Upper lobe of left lung (tissue), 6 donors: ENCODE data around the gene IRAK1. TPM values are rescaled to one million over a fixed set of nuclear protein-coding genes. Genes with fewer than 3 reads are reported as not detected.

Experiments
- ATAC-seq, 2 donors: fragments of 200-7000 bp; cut with Tn5 transposase; one replicate each; pipeline ENCODE4 v1.9.1; 2022; ENCODE audit warnings: mild to moderate bottlenecking in 2 of 2, moderate library complexity in 2 of 2; ENCODE audit not compliant: low FRiP score in 2 of 2
- DNase-seq, 2 donors: peaks; one replicate each; pipeline ENCODE4 v3.0.0-alpha.2; 2019 to 2020
- H3K27ac ChIP-seq, 4 donors: fragments of 200-600 bp; sonication (generic); one replicate each; pipeline ENCODE4 v1.5.1; 2016 to 2019
- H3K27me3 ChIP-seq, 4 donors: fragments of 200-600 bp; sonication (generic); one replicate each; pipeline ENCODE4 v1.5.1; 2017 to 2019
- H3K36me3 ChIP-seq, 4 donors: fragments of 200-600 bp; sonication (generic); one replicate each; pipeline ENCODE4 v1.5.1; 2016 to 2019
- H3K4me1 ChIP-seq, 4 donors: fragments of 200-600 bp; sonication (generic); one replicate each; pipeline ENCODE4 v1.5.1; 2018 to 2019
- H3K4me3 ChIP-seq, 4 donors: fragments of 200-600 bp; sonication (generic); one replicate each; pipeline ENCODE4 v1.5.1; 2017 to 2019; ENCODE audit warnings: mild to moderate bottlenecking in 2 of 4, moderate library complexity in 1 of 4
- H3K9me3 ChIP-seq, 4 donors: fragments of 200-600 bp; sonication (generic); one replicate each; pipeline ENCODE4 v1.5.1; 2018 to 2019
- EP300 ChIP-seq, 4 donors: sonication (generic); formaldehyde crosslinking; IDR thresholded peaks; one replicate each; pipeline ENCODE4 v1.5.1; 2017; ENCODE audit warnings: antibody characterized with exemption in 4 of 4, control low read depth in 2 of 4
- POLR2A ChIP-seq, 4 donors: fragments of 450-650 bp; IDR thresholded peaks; one replicate each; pipeline ENCODE4 v1.5.1; 2016 to 2017; ENCODE audit warnings: antibody characterized with exemption in 4 of 4, mild to moderate bottlenecking in 2 of 4
- POLR2AphosphoS5 ChIP-seq, 2 donors: sonication (generic); formaldehyde crosslinking; IDR thresholded peaks; one replicate each; pipeline ENCODE4 v1.5.1; 2017; ENCODE audit warnings: antibody characterized with exemption in 2 of 2
- WGBS, 2 donors: methylation state at CpG; one replicate each; pipeline ENCODE4 v1.1.5; 2017 to 2018; 5-methylcytosine and 5-hydroxymethylcytosine counted together
- total RNA-seq, 6 donors: library from RNA; depleted of rRNA in 4 of 6; stranded (reverse); fragments of >200 nt in 4 of 6; gene quantifications; one replicate each; pipeline versions ENCODE4 v1.1.0 to v1.2.1, GENCODE V29; 2016 to 2021
- TF ChIP-seq, protein P1 (sequence below), 6 experiments: fragments of 450-650 bp in 4 of 6; fragments of 200-600 bp in 2 of 6; sonication (generic) in 2 of 6; IDR thresholded peaks; one replicate each; pipeline ENCODE4 v1.5.1; 2016 to 2019; ENCODE audit warnings: antibody characterized with exemption in 6 of 6
- donor health status: DM: no; HTN: no; CAD: no; lungs with moderate emphysema.
- donor health status: DM: no; HTN: yes; CAD: no; lungs with severe emphysema.

The IRAK1 gene
- total RNA-seq, 6 donors from 2014 or later, result 49.4 to 236 (median 125) TPM

DNA sequence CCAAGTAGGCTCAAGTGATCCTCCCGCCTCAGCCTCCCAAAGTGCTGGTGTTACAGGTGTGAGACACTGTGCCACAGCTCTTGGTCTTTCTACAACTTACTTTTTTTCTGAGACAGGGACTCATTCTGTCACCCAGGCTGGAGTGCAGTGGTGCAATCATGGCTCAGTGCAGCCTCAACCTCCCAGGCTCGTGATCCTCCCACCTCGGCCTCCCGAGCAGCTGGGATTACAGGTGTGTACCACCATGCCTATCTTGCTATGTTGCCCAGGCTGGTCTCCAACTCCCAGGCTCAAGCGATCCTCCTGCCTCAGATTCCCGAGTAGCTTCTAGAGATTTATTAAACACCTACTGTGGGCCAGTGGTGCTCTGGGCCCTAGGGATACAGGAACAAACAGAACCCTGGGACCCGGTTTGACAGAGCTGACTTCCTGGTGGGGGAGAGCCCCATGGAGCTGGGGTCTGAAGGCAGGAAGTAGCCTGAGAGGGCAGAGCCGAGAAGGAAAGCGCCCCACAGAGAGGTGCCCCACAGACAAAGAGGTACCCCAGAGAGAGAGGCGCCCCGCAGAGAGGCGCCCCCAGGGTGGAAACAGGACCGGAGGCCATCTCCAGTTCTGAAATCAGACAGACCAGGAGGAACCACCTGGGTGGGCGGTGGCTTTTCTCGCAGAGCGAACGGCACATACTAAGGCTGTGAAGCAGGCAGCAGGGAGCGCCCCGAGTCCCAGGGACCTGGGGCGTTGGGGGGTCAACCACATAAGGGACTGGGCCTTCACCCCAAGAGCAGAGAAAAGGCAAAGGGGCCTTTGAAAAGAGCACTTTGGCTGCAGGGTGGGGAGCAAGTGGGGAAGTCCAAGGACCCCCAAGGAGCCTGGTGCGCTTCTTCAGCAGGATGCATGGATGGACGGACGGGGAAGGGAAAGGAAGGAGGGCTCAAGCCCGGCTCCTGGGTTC is 5.0 kb downstream of the IRAK1 start:
- TF ChIP-seq, protein P1, sequence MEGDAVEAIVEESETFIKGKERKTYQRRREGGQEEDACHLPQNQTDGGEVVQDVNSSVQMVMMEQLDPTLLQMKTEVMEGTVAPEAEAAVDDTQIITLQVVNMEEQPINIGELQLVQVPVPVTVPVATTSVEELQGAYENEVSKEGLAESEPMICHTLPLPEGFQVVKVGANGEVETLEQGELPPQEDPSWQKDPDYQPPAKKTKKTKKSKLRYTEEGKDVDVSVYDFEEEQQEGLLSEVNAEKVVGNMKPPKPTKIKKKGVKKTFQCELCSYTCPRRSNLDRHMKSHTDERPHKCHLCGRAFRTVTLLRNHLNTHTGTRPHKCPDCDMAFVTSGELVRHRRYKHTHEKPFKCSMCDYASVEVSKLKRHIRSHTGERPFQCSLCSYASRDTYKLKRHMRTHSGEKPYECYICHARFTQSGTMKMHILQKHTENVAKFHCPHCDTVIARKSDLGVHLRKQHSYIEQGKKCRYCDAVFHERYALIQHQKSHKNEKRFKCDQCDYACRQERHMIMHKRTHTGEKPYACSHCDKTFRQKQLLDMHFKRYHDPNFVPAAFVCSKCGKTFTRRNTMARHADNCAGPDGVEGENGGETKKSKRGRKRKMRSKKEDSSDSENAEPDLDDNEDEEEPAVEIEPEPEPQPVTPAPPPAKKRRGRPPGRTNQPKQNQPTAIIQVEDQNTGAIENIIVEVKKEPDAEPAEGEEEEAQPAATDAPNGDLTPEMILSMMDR (IDR thresholded peaks at IDR 0.05), result no peak
- TF ChIP-seq POLR2AphosphoS5 (IDR thresholded peaks at IDR 0.05), result no peak
- TF ChIP-seq EP300 (IDR thresholded peaks at IDR 0.05), result no peak
- peaks cover 7 to 32% (median 8%) of the 10 kb centered on the region in 4 donors for H3K4me1 ChIP-seq
- ATAC-seq, result no peak
- DNase-seq, result no peak
- H3K27me3 ChIP-seq, result no peaks in the 10 kb centered on the region
- no peaks in the 10 kb centered on the region for H3K9me3 ChIP-seq
- WGBS, 2 donors, result 84 to 88% methylated on average over 9 to 24 of the region's 24 CpGs
- H3K27ac ChIP-seq, result no peak overlapping the region
- no peak overlapping the region for H3K4me3 ChIP-seq
- peaks cover 0 to 35% (median 10%) of the 10 kb centered on the region in 4 donors for H3K36me3 ChIP-seq

DNA sequence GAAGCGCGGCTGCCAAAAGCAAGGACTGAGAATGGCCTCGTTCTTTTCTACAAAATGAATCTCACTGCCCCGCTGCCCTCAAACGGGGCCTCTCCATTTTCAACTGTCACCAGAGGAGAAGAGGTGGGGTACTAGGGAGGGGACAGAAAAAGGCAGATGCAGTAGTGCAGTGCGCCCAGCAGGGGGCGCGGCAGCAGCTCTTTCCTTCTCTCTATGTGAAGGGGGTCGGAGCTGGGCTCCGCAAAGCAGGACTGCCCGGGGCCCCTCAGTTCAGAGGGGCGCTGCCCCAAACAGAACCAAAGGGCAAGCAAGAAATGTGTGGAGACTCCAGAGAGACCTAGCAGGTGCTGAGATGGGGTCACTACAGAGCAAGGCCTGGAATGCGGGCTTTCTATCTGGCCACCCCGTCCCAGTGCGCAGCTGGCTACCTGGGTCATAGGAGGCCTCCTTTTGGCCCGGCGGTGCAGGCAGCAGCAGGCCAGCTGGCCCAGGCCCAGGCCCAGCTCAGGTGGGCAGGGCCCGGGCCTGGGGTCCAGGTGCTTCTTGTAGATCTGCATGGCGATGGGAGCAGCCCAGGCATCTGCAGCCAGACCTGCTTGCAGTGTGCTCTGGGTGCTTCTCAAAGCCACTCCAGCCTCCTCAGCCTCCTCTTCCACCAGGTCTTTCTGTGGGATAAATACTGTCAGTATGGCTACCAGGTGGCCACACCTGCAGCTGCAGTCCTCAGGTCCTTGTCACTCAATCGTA is 5.9 kb downstream of the IRAK1 start:
- TF ChIP-seq POLR2AphosphoS5 (IDR thresholded peaks at IDR 0.05) (no peak), EP300 (IDR thresholded peaks at IDR 0.05) (no peak), POLR2A (IDR thresholded peaks at IDR 0.05) (no peak)
- TF ChIP-seq, protein P1 (IDR thresholded peaks at IDR 0.05), result peak; percentile 74 to 93 (median 86)
- Histone ChIP-seq H3K4me1 (peaks cover 7 to 25% (median 8%) of the 10 kb centered on the region in 4 donors), H3K36me3 (peaks cover 0 to 35% (median 10%) of the 10 kb centered on the region in 4 donors), H3K27ac (peak overlapping the region in 2 of 4 donors; percentile 21 to 60), H3K9me3 (no peaks in the 10 kb centered on the region), H3K4me3 (no peak overlapping the region), H3K27me3 (no peaks in the 10 kb centered on the region)
- ATAC-seq, result peak; percentile 44 to 83
- 31 to 100% methylated on average over 1 to 13 of the region's 20 CpGs for WGBS, 2 donors
- peak in 1 of 2 donors; percentile 85 for DNase-seq

DNA sequence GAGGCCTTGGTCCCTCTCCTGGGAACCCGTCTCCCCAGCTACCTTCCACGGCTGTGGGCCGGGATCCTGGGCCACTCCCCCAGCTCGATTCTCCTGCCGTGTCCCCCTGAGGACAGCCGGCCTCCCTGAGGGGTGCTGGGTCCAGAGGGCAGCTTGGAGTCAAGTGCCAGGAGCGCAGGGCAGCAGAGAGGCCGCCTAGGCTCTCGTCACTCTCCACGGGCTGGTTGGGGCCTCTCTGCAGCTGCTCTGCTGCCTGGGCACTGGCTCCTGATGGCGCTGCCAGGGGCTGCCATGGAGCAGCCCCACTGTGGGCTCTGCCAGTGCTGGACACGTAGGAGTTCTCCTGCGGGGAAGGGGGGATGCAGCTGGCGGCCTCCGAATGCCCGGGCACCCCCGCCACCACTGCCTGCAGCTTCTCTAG is 6.7 kb downstream of the IRAK1 start:
- no peak for DNase-seq
- no peaks in the 10 kb centered on the region for H3K27me3 ChIP-seq
- no peaks in the 10 kb centered on the region for H3K9me3 ChIP-seq
- WGBS, 2 donors, result 77% methylated on average over 17 of the region's 17 CpGs; no CpG with 5 or more reads in 1 of the 2 donors
- ATAC-seq, result no peak
- no peak overlapping the region for H3K4me3 ChIP-seq
- peaks cover 0 to 33% (median 10%) of the 10 kb centered on the region in 4 donors for H3K36me3 ChIP-seq
- peak overlapping the region in 3 of 4 donors; percentile 18 to 60 (median 21) for H3K27ac ChIP-seq
- H3K4me1 ChIP-seq, result peaks cover 3 to 17% (median 8%) of the 10 kb centered on the region in 4 donors
- TF ChIP-seq, protein P1 (IDR thresholded peaks at IDR 0.05), result no peak
- TF ChIP-seq POLR2A (IDR thresholded peaks at IDR 0.05) (no peak), EP300 (IDR thresholded peaks at IDR 0.05) (no peak), POLR2AphosphoS5 (IDR thresholded peaks at IDR 0.05) (no peak)

DNA sequence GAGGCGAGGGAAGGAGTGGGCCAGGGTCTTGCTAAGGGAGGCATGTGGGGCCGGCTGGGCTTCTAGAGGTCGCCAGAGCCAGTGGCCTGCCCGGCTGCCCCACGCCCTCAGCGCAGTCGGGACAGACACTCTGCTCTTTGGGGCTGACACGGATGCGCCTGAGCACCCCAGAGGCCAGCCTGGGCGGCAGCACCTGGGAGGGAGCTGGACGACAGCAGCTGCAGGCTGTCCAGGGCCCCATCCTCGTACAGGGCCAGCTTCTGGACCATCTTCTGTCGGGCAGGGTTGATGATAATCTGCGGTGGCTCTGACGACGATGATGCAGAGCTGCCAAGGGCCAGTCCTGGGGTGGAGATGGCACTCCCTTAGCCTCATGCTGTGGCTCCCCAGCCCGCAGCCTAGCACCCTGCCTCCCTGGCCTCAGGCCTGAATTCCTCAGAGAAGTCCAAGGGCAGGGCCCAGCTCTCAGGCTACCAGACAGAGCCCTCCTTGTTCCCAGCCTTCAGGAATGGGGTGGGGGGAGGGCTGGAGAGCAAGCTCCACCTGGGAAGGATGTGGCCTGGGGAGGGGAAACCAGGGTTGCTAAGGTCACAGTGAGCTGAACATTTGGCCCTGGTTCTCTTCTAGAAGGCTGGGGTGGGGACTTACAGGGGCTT is 7.2 kb downstream of the IRAK1 start:
- Histone ChIP-seq H3K4me1 (peaks cover 3 to 14% (median 8%) of the 10 kb centered on the region in 4 donors), H3K27ac (peak overlapping the region in 2 of 4 donors; percentile 18 to 60), H3K27me3 (no peaks in the 10 kb centered on the region), H3K4me3 (no peak overlapping the region), H3K36me3 (peaks cover 0 to 30% (median 10%) of the 10 kb centered on the region in 4 donors), H3K9me3 (no peaks in the 10 kb centered on the region)
- ATAC-seq, result peak in 1 of 2 donors; percentile 70
- 85% methylated on average over 13 of the region's 17 CpGs; no CpG with 5 or more reads in 1 of the 2 donors for WGBS, 2 donors
- DNase-seq, result peak in 1 of 2 donors; percentile 45
- TF ChIP-seq EP300 (IDR thresholded peaks at IDR 0.05) (no peak), POLR2A (IDR thresholded peaks at IDR 0.05) (no peak), POLR2AphosphoS5 (IDR thresholded peaks at IDR 0.05) (no peak)
- TF ChIP-seq, protein P1 (IDR thresholded peaks at IDR 0.05), result no peak
